GM23338 (cell line): ENCODE results near the gene CTXND2. TPM values are rescaled to one million over a fixed set of nuclear protein-coding genes. Genes with fewer than 3 reads are reported as not detected.

Source experiments
- ATAC-seq: fragments of 200-7000 bp; cut with Tn5 transposase; 3 replicates; pipeline ENCODE4 v1.9.1; 2020
- DNase-seq: peaks from one replicate; pipeline ENCODE4 v3.0.0-alpha.2; 2015; ENCODE audit warnings: low spot score
- H2AFZ ChIP-seq: fragments of 200-600 bp; sonication (generic); 2 replicates; pipeline ENCODE4 v1.8.0; 2016; ENCODE audit warnings: antibody characterized with exemption, mild to moderate bottlenecking, moderate library complexity
- H3F3A ChIP-seq: fragments of 200-600 bp; sonication (generic); replicated peaks from 2 replicates; pipeline ENCODE4 v1.8.0; 2017; ENCODE audit warnings: antibody characterized with exemption, mixed run types, low read depth
- H3K27ac ChIP-seq: fragments of 200-600 bp; sonication (generic); 2 replicates; pipeline ENCODE4 v1.6.1; 2016; ENCODE audit warnings: low read depth
- H3K27me3 ChIP-seq: fragments of 200-600 bp; sonication (generic); 2 replicates; pipeline ENCODE4 v1.8.0; 2016; ENCODE audit warnings: mild to moderate bottlenecking, mixed run types, moderate library complexity; ENCODE audit not compliant: insufficient read depth
- H3K36me3 ChIP-seq: fragments of 200-600 bp; sonication (generic); 2 replicates; pipeline ENCODE4 v1.8.0; 2016; ENCODE audit warnings: mild to moderate bottlenecking; ENCODE audit not compliant: insufficient read depth
- H3K4me1 ChIP-seq: fragments of 200-600 bp; sonication (generic); 2 replicates; pipeline ENCODE4 v1.8.0; 2016; ENCODE audit warnings: mild to moderate bottlenecking, moderate library complexity; ENCODE audit not compliant: insufficient read depth
- H3K4me2 ChIP-seq: fragments of 200-600 bp; sonication (generic); 2 replicates; pipeline ENCODE4 v1.7.1; 2017; ENCODE audit warnings: mixed run types
- H3K4me3 ChIP-seq: fragments of 200-600 bp; sonication (generic); 2 replicates; pipeline ENCODE4 v1.6.1; 2016; ENCODE audit warnings: mixed run types
- H3K79me2 ChIP-seq: fragments of 200-600 bp; sonication (generic); replicated peaks from 2 replicates; pipeline ENCODE4 v1.8.0; 2017; ENCODE audit warnings: mild to moderate bottlenecking; ENCODE audit not compliant: insufficient read depth
- H3K9me2 ChIP-seq: fragments of 200-600 bp; sonication (generic); 2 replicates; pipeline ENCODE4 v1.8.0; 2017; ENCODE audit not compliant: insufficient read depth
- H4K20me1 ChIP-seq: fragments of 200-600 bp; sonication (generic); replicated peaks from 2 replicates; pipeline ENCODE4 v1.8.0; 2017; ENCODE audit warnings: mild to moderate bottlenecking; ENCODE audit not compliant: insufficient read depth
- H3K27ac Mint-ChIP-seq: 2 replicates; pipeline ENCODE4 v1.8.0; 2020; ENCODE audit warnings: inconsistent platforms, mild to moderate bottlenecking, moderate library complexity, mixed read lengths
- H3K27me3 Mint-ChIP-seq: 3 replicates; pipeline ENCODE4 v1.8.0; 2022; ENCODE audit warnings: low read depth, mild to moderate bottlenecking, moderate library complexity, mixed read lengths, inconsistent platforms; ENCODE audit not compliant: insufficient read depth, poor library complexity
- H3K36me3 Mint-ChIP-seq: 3 replicates; pipeline ENCODE4 v1.8.0; 2021; ENCODE audit warnings: low read depth, mild to moderate bottlenecking, inconsistent platforms, moderate library complexity, mixed read lengths
- H3K4me1 Mint-ChIP-seq: 3 replicates; pipeline ENCODE4 v1.8.0; 2020; ENCODE audit warnings: mild to moderate bottlenecking, inconsistent platforms, mixed read lengths
- H3K4me3 Mint-ChIP-seq: 3 replicates; pipeline ENCODE4 v1.8.0; 2021; ENCODE audit warnings: moderate library complexity, mild to moderate bottlenecking, inconsistent platforms, mixed read lengths
- H3K9me3 Mint-ChIP-seq: 3 replicates; pipeline ENCODE4 v1.8.0; 2020; ENCODE audit warnings: moderate library complexity, mild to moderate bottlenecking, inconsistent platforms, mixed read lengths
- STAT1 ChIP-seq: IDR thresholded peaks from one replicate; pipeline ENCODE4 v1.6.1; 2016; ENCODE audit warnings: antibody characterized with exemption; ENCODE audit not compliant: unreplicated experiment
- polyA plus RNA-seq: library from polyadenylated mRNA; unstranded; fragments of >200 nt; fragmentation: Nextera tagmentation; extraction: Ambion mirVana; gene quantifications from 2 replicates; pipeline ENCODE4 v1.2.1, GENCODE V29; 2016
- total RNA-seq: library from RNA; depleted of rRNA; stranded (reverse); fragments of >200 nt; shearing (Covaris generic); gene quantifications from 2 replicates; pipeline ENCODE4 v1.2.3, GENCODE V29; 2014
- TF ChIP-seq, protein P1 (sequence below): fragments of 250-450 bp; sonication (Bioruptor Pico); IDR thresholded peaks from 2 replicates; pipeline ENCODE4 v1.5.0; 2020; ENCODE audit warnings: mild to moderate bottlenecking, moderate library complexity
- TF ChIP-seq, protein P2 (sequence below): IDR thresholded peaks from one replicate; pipeline ENCODE4 v1.6.1; 2018; ENCODE audit warnings: antibody characterized with exemption; ENCODE audit not compliant: unreplicated experiment
- TF ChIP-seq, protein P3 (sequence below): IDR thresholded peaks from 2 replicates; pipeline ENCODE4 v1.6.1; 2016; ENCODE audit warnings: antibody characterized with exemption

Gene CTXND2
- total and polyA plus RNA-seq, 2 experiments from 2014 or later: not detected

DNA sequence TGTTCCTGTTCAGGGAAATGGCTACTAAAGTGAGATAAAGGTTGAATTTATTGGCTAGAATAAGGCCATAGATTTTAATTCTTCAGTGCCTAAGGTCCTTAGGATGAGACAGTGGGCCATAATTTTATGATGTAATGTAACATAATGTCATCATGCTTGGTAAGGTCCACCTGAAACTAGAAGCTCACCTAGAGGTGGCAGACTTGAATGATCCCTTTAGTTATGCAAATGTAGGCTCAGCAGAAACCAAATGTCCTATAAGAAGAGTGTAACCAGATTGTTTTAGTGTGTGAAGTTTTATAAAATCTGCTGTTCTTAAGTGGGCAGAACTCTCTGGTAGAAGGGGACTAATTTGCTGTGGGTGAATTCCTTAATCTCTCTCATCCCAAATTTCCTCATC is 25.7 kb downstream of the CTXND2 start (continued):
- TF ChIP-seq, protein P1, sequence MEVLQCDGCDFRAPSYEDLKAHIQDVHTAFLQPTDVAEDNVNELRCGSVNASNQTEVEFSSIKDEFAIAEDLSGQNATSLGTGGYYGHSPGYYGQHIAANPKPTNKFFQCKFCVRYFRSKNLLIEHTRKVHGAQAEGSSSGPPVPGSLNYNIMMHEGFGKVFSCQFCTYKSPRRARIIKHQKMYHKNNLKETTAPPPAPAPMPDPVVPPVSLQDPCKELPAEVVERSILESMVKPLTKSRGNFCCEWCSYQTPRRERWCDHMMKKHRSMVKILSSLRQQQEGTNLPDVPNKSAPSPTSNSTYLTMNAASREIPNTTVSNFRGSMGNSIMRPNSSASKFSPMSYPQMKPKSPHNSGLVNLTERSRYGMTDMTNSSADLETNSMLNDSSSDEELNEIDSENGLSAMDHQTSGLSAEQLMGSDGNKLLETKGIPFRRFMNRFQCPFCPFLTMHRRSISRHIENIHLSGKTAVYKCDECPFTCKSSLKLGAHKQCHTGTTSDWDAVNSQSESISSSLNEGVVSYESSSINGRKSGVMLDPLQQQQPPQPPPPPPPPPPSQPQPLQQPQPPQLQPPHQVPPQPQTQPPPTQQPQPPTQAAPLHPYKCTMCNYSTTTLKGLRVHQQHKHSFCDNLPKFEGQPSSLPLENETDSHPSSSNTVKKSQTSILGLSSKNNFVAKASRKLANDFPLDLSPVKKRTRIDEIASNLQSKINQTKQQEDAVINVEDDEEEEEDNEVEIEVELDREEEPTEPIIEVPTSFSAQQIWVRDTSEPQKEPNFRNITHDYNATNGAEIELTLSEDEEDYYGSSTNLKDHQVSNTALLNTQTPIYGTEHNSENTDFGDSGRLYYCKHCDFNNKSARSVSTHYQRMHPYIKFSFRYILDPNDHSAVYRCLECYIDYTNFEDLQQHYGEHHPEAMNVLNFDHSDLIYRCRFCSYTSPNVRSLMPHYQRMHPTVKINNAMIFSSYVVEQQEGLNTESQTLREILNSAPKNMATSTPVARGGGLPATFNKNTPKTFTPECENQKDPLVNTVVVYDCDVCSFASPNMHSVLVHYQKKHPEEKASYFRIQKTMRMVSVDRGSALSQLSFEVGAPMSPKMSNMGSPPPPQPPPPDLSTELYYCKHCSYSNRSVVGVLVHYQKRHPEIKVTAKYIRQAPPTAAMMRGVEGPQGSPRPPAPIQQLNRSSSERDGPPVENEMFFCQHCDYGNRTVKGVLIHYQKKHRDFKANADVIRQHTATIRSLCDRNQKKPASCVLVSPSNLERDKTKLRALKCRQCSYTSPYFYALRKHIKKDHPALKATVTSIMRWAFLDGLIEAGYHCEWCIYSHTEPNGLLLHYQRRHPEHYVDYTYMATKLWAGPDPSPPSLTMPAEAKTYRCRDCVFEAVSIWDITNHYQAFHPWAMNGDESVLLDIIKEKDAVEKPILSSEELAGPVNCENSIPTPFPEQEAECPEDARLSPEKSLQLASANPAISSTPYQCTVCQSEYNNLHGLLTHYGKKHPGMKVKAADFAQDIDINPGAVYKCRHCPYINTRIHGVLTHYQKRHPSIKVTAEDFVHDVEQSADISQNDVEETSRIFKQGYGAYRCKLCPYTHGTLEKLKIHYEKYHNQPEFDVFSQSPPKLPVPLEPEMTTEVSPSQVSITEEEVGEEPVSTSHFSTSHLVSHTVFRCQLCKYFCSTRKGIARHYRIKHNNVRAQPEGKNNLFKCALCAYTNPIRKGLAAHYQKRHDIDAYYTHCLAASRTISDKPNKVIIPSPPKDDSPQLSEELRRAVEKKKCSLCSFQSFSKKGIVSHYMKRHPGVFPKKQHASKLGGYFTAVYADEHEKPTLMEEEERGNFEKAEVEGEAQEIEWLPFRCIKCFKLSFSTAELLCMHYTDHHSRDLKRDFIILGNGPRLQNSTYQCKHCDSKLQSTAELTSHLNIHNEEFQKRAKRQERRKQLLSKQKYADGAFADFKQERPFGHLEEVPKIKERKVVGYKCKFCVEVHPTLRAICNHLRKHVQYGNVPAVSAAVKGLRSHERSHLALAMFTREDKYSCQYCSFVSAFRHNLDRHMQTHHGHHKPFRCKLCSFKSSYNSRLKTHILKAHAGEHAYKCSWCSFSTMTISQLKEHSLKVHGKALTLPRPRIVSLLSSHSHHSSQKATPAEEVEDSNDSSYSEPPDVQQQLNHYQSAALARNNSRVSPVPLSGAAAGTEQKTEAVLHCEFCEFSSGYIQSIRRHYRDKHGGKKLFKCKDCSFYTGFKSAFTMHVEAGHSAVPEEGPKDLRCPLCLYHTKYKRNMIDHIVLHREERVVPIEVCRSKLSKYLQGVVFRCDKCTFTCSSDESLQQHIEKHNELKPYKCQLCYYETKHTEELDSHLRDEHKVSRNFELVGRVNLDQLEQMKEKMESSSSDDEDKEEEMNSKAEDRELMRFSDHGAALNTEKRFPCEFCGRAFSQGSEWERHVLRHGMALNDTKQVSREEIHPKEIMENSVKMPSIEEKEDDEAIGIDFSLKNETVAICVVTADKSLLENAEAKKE (CRISPR knock-in tag): peak; percentile 81; the same call in 1 of the 2 replicates

DNA sequence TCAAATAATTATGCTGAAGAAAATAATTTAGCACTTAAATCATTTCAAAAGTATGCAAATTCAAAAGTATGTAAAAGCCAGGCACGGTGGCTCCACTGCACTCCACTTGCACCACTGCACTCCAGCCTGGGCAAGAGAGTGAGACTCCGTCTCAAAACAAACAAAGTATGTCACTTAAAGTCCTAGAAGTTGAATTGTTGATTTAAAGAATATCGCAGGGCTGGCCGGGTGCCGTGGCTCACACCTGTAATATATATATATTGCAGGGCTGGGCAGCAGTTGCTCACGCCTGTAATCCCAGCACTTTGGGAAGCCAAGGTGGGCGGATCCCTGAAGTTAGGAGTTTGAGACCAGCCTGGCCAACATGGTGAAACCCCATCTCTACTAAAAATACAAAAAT is 30.5 kb downstream of the CTXND2 start:
- Mint-ChIP-seq H3K27me3 (peaks cover 4% of the 10 kb centered on the region), H3K4me3 (no peak overlapping the region), H3K4me1 (peaks cover 13% of the 10 kb centered on the region; the same call in 2 of the 3 replicates), H3K36me3 (no peaks in the 10 kb centered on the region), H3K27ac (no peak overlapping the region), H3K9me3 (no peaks in the 10 kb centered on the region)
- no peaks in the 10 kb centered on the region for H3K27me3 ChIP-seq
- H3K79me2 ChIP-seq: no peaks in the 10 kb centered on the region
- H3K27ac ChIP-seq: no peak overlapping the region
- no peaks in the 10 kb centered on the region for H4K20me1 ChIP-seq
- H3K4me2 ChIP-seq: no peak overlapping the region
- no peak overlapping the region for H2AFZ ChIP-seq
- no peak overlapping the region for H3K4me3 ChIP-seq
- H3F3A ChIP-seq: no peaks in the 10 kb centered on the region
- DNase-seq (no peak), ATAC-seq (no peak)
- H3K36me3 ChIP-seq: no peaks in the 10 kb centered on the region
- H3K9me2 ChIP-seq: no peaks in the 10 kb centered on the region
- H3K4me1 ChIP-seq: peaks cover 5% of the 10 kb centered on the region
- TF ChIP-seq, protein P2, sequence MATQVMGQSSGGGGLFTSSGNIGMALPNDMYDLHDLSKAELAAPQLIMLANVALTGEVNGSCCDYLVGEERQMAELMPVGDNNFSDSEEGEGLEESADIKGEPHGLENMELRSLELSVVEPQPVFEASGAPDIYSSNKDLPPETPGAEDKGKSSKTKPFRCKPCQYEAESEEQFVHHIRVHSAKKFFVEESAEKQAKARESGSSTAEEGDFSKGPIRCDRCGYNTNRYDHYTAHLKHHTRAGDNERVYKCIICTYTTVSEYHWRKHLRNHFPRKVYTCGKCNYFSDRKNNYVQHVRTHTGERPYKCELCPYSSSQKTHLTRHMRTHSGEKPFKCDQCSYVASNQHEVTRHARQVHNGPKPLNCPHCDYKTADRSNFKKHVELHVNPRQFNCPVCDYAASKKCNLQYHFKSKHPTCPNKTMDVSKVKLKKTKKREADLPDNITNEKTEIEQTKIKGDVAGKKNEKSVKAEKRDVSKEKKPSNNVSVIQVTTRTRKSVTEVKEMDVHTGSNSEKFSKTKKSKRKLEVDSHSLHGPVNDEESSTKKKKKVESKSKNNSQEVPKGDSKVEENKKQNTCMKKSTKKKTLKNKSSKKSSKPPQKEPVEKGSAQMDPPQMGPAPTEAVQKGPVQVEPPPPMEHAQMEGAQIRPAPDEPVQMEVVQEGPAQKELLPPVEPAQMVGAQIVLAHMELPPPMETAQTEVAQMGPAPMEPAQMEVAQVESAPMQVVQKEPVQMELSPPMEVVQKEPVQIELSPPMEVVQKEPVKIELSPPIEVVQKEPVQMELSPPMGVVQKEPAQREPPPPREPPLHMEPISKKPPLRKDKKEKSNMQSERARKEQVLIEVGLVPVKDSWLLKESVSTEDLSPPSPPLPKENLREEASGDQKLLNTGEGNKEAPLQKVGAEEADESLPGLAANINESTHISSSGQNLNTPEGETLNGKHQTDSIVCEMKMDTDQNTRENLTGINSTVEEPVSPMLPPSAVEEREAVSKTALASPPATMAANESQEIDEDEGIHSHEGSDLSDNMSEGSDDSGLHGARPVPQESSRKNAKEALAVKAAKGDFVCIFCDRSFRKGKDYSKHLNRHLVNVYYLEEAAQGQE: no peak
- TF ChIP-seq, protein P1 (CRISPR knock-in tag): no peak
- TF ChIP-seq STAT1: no peak
- TF ChIP-seq, protein P3, sequence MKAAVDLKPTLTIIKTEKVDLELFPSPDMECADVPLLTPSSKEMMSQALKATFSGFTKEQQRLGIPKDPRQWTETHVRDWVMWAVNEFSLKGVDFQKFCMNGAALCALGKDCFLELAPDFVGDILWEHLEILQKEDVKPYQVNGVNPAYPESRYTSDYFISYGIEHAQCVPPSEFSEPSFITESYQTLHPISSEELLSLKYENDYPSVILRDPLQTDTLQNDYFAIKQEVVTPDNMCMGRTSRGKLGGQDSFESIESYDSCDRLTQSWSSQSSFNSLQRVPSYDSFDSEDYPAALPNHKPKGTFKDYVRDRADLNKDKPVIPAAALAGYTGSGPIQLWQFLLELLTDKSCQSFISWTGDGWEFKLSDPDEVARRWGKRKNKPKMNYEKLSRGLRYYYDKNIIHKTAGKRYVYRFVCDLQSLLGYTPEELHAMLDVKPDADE: no peak
